HCT116 (cell line): ENCODE results near the gene DTWD1.

Experiments
- CBX3 ChIP-seq: IDR thresholded peaks from 2 replicates; pipeline ENCODE4 v1.6.1; 2012; ENCODE audit warnings: low read depth
- EZH2 ChIP-seq: fragments of 200-600 bp; sonication (generic); IDR thresholded peaks from 2 replicates; pipeline ENCODE4 v1.6.1; 2017; ENCODE audit warnings: antibody characterized with exemption, mixed run types
- EZH2phosphoT487 ChIP-seq: fragments of 200-600 bp; IDR thresholded peaks from 2 replicates; pipeline ENCODE4 v1.6.1; 2018; ENCODE audit warnings: antibody characterized with exemption, borderline replicate concordance

- TF ChIP-seq CBX3 (no peak), EZH2phosphoT487 (no peak), EZH2 (no peak)
These were observed 53.5 kb downstream of the DTWD1 start for GRCh38 chr15:49674370-49674769.
